Neural progenitor cell (in vitro differentiated cells): ENCODE results near the gene PNLDC1.

Experiments
- EZH2 ChIP-seq: fragments of 200-600 bp; sonication (generic); IDR thresholded peaks from 2 replicates; pipeline ENCODE4 v1.6.1; 2017; ENCODE audit warnings: antibody characterized with exemption, mild to moderate bottlenecking, moderate library complexity
- EZH2phosphoT487 ChIP-seq: fragments of 200-600 bp; sonication (generic); IDR thresholded peaks from 2 replicates; pipeline ENCODE4 v1.6.1; 2017; ENCODE audit warnings: antibody characterized with exemption
- TF ChIP-seq, protein P1 (sequence below): fragments of 200-600 bp; sonication (generic); IDR thresholded peaks from 2 replicates; pipeline ENCODE4 v1.5.1; 2017; ENCODE audit warnings: antibody characterized with exemption, mild to moderate bottlenecking

GRCh38 chr6:159854959-159855358, 54.9 kb downstream of the PNLDC1 start:
- TF ChIP-seq, protein P1, sequence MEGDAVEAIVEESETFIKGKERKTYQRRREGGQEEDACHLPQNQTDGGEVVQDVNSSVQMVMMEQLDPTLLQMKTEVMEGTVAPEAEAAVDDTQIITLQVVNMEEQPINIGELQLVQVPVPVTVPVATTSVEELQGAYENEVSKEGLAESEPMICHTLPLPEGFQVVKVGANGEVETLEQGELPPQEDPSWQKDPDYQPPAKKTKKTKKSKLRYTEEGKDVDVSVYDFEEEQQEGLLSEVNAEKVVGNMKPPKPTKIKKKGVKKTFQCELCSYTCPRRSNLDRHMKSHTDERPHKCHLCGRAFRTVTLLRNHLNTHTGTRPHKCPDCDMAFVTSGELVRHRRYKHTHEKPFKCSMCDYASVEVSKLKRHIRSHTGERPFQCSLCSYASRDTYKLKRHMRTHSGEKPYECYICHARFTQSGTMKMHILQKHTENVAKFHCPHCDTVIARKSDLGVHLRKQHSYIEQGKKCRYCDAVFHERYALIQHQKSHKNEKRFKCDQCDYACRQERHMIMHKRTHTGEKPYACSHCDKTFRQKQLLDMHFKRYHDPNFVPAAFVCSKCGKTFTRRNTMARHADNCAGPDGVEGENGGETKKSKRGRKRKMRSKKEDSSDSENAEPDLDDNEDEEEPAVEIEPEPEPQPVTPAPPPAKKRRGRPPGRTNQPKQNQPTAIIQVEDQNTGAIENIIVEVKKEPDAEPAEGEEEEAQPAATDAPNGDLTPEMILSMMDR, result no peak
- TF ChIP-seq EZH2, result no peak
- no peak for TF ChIP-seq EZH2phosphoT487
